CD4-positive, alpha-beta memory T cell (primary cell): Measurements from ENCODE around the gene SRMS. TPM values are rescaled to one million over a fixed set of nuclear protein-coding genes. Genes with fewer than 3 reads are reported as not detected.

Source experiments
- CTCF ChIA-PET: fragments of 350-600 bp; sonication (Branson Sonifier 250); formaldehyde crosslinking; loops from one replicate; lab custom pipeline; 2021; ENCODE audit warnings: inconsistent platforms; ENCODE audit not compliant: partially characterized antibody; lab: Charles Lee
- POLR2A ChIA-PET: fragments of 350-600 bp; sonication (Branson Sonifier 250); formaldehyde crosslinking; loops from one replicate; lab custom pipeline; 2021; ENCODE audit not compliant: partially characterized antibody; lab: Charles Lee
- DNase-seq, 5 donors: peaks; one replicate each; pipeline versions ENCODE4 v3.0.0 to v3.0.0-alpha.2; 2020 to 2022; ENCODE audit warnings: mixed read lengths in 1 of 5
- H3K27ac ChIP-seq: one replicate; pipeline ENCODE4 v1.7.0; 2013; ENCODE audit warnings: low read depth, low read length
- H3K27me3 ChIP-seq: 2 replicates; pipeline ENCODE4 v1.7.0; 2013; ENCODE audit warnings: mild to moderate bottlenecking, low read length, moderate library complexity; ENCODE audit not compliant: insufficient read depth
- H3K36me3 ChIP-seq: 2 replicates; pipeline ENCODE4 v1.7.0; 2013; ENCODE audit warnings: mild to moderate bottlenecking, low read length, moderate library complexity; ENCODE audit not compliant: insufficient read depth
- H3K4me1 ChIP-seq: 2 replicates; pipeline ENCODE4 v1.7.0; 2013; ENCODE audit warnings: mild to moderate bottlenecking, low read length, moderate library complexity; ENCODE audit not compliant: insufficient read depth
- H3K4me3 ChIP-seq, 2 donors: one replicate each; pipeline ENCODE4 v1.7.0; 2013; ENCODE audit warnings: low read length in 2 of 2, mild to moderate bottlenecking in 1 of 2
- H3K9me3 ChIP-seq, 2 donors: one replicate each; pipeline ENCODE4 v1.7.0; 2013; ENCODE audit warnings: low read length in 2 of 2, control low read depth in 1 of 2; ENCODE audit not compliant: control insufficient read depth in 1 of 2
- H3K27ac Mint-ChIP-seq, 7 donors: one replicate each; pipeline ENCODE4 v1.8.0; 2020 to 2021; ENCODE audit warnings: mixed read lengths in 7 of 7, mild to moderate bottlenecking in 6 of 7, inconsistent platforms in 3 of 7, moderate library complexity in 3 of 7
- H3K27me3 Mint-ChIP-seq, 2 donors: one replicate each; pipeline ENCODE4 v1.8.0; 2020 to 2021; ENCODE audit warnings: mixed read lengths in 2 of 2
- H3K36me3 Mint-ChIP-seq, 2 donors: one replicate each; pipeline ENCODE4 v1.8.0; 2020 to 2021; ENCODE audit warnings: mixed read lengths in 2 of 2, inconsistent platforms in 1 of 2, mild to moderate bottlenecking in 1 of 2
- H3K4me1 Mint-ChIP-seq, 4 donors: one replicate each; pipeline ENCODE4 v1.8.0; 2020 to 2021; ENCODE audit warnings: mixed read lengths in 4 of 4, mild to moderate bottlenecking in 1 of 4
- H3K4me3 Mint-ChIP-seq, 8 donors: one replicate each; pipeline ENCODE4 v1.8.0; 2020 to 2021; ENCODE audit warnings: mixed read lengths in 8 of 8, mild to moderate bottlenecking in 7 of 8, moderate library complexity in 6 of 8, inconsistent platforms in 3 of 8
- H3K9me3 Mint-ChIP-seq, 8 donors: one replicate each; pipeline ENCODE4 v1.8.0; 2020 to 2021; ENCODE audit warnings: mixed read lengths in 8 of 8, mild to moderate bottlenecking in 5 of 8, inconsistent platforms in 3 of 8, moderate library complexity in 1 of 8
- intact Hi-C: fragments of 100-400 bp; cut with micrococcal nuclease; formaldehyde crosslinking; loops from one replicate; pipeline ENCODE4 v1.15.1; 2023
- polyA plus RNA-seq, 2 donors: library from polyadenylated mRNA; unstranded; fragments of 300-500 nt; fragmentation: Illumina TruSeq; gene quantifications; one replicate each; pipeline ENCODE4 v1.2.3, GENCODE V29; 2021
- total RNA-seq, 2 experiments: library from RNA; stranded (reverse); gene quantifications; one replicate each; pipeline ENCODE4 v1.2.3, GENCODE V29; 2021

SRMS gene
- total and polyA plus RNA-seq, 4 experiments from 2014 or later: not detected

GRCh38 chr20:63529861-63530787 is 17.4 kb downstream of the SRMS start:
- Histone ChIP-seq H3K4me1 (no peaks in the 10 kb centered on the region), H3K27ac (no peak overlapping the region), H3K27me3 (no peaks in the 10 kb centered on the region), H3K36me3 (no peaks in the 10 kb centered on the region), H3K9me3 (no peaks in the 10 kb centered on the region), H3K4me3 (no peak overlapping the region)
- Mint-ChIP-seq H3K27me3 (peaks cover 0 to 3% of the 10 kb centered on the region in 2 donors), H3K9me3 (no peaks in the 10 kb centered on the region), H3K4me3 (no peak overlapping the region), H3K36me3 (no peaks in the 10 kb centered on the region), H3K27ac (no peak overlapping the region), H3K4me1 (peaks cover 4 to 12% (median 6%) of the 10 kb centered on the region in 4 donors)
- intact Hi-C loops: no loop called here
- CTCF ChIA-PET: interaction anchor here (1.4 kb wide), 1 partner anchor 34 kb away, joined by 3 read pairs; no protein-coding TSS in a partner anchor
- peak in 1 of 5 donors; percentile 22 for DNase-seq
- POLR2A ChIA-PET: interaction anchor here (1.0 kb wide), 1 partner anchor 9 kb away, joined by 3 read pairs; the partner anchor contains the start of gene PPDPF

- peaks cover 0 to 2% of the 10 kb centered on the region in 2 donors for H3K36me3 Mint-ChIP-seq
- POLR2A ChIA-PET: interaction anchor here (0.7 to 1.1 kb wide), 2 partner anchors 8 to 9 kb away, joined by 3 to 4 read pairs; partner anchors contain the start of genes PPDPF and PTK6
- CTCF ChIA-PET: interaction anchor here (1.4 kb wide), 1 partner anchor 33 kb away, joined by 3 read pairs; no protein-coding TSS in a partner anchor
- peak in 1 of 5 donors; percentile 15 for DNase-seq
- H3K4me1 Mint-ChIP-seq: peaks cover 4 to 12% (median 7%) of the 10 kb centered on the region in 4 donors
- no peaks in the 10 kb centered on the region for H3K27me3 ChIP-seq
- H3K27ac Mint-ChIP-seq: peak overlapping the region in 3 of 7 donors; percentile 29 to 55 (median 36)
- intact Hi-C loops: no loop called here
- H3K9me3 Mint-ChIP-seq: peaks cover 0 to 2% (median 0%) of the 10 kb centered on the region in 8 donors
- no peak overlapping the region for H3K4me3 ChIP-seq
- peaks cover 0 to 3% of the 10 kb centered on the region in 2 donors for H3K27me3 Mint-ChIP-seq
- H3K4me3 Mint-ChIP-seq: no peak overlapping the region
- no peak overlapping the region for H3K27ac ChIP-seq
- H3K36me3 ChIP-seq: no peaks in the 10 kb centered on the region
- no peaks in the 10 kb centered on the region for H3K9me3 ChIP-seq
- no peaks in the 10 kb centered on the region for H3K4me1 ChIP-seq
Measured at GRCh38 chr20:63529180-63529860, 18.2 kb downstream of the SRMS start.

- no peak overlapping the region for H3K4me3 Mint-ChIP-seq
- H3K27me3 Mint-ChIP-seq: peaks cover 0 to 3% of the 10 kb centered on the region in 2 donors
- DNase-seq: peak in 1 of 5 donors; percentile 13
- no peak overlapping the region for H3K27ac ChIP-seq
- H3K36me3 Mint-ChIP-seq: peaks cover 9% of the 10 kb centered on the region in 2 donors
- peaks cover 10% of the 10 kb centered on the region for H3K36me3 ChIP-seq
- ChIA-PET CTCF (no interaction called here), POLR2A (no interaction called here)
- H3K4me3 ChIP-seq: no peak overlapping the region
- peaks cover 5% of the 10 kb centered on the region for H3K4me1 ChIP-seq
- peak overlapping the region in 2 of 7 donors; percentile 5 to 47 for H3K27ac Mint-ChIP-seq
- H3K9me3 ChIP-seq: peaks cover 0 to 3% of the 10 kb centered on the region in 2 donors
- intact Hi-C loops: no loop called here
- H3K4me1 Mint-ChIP-seq: peaks cover 7 to 19% (median 13%) of the 10 kb centered on the region in 4 donors
- H3K27me3 ChIP-seq: no peaks in the 10 kb centered on the region
- H3K9me3 Mint-ChIP-seq: peaks cover 0 to 6% (median 0%) of the 10 kb centered on the region in 8 donors
Measured at GRCh38 chr20:63527184-63527583, 20.4 kb downstream of the SRMS start.

- Histone ChIP-seq H3K27ac (no peak overlapping the region), H3K36me3 (peaks cover 13% of the 10 kb centered on the region), H3K27me3 (no peaks in the 10 kb centered on the region), H3K4me1 (peaks cover 15% of the 10 kb centered on the region), H3K9me3 (peaks cover 0 to 3% of the 10 kb centered on the region in 2 donors), H3K4me3 (no peak overlapping the region)
- H3K27ac Mint-ChIP-seq: peak overlapping the region in 1 of 7 donors; percentile 41
- CTCF ChIA-PET: no interaction called here
- H3K36me3 Mint-ChIP-seq: peaks cover 9% of the 10 kb centered on the region in 2 donors
- H3K4me3 Mint-ChIP-seq: no peak overlapping the region
- POLR2A ChIA-PET: interaction anchor here (6.9 kb wide), 1 partner anchor 11 kb away, joined by 84 read pairs; the partner anchor contains the start of gene PTK6
- H3K4me1 Mint-ChIP-seq: peaks cover 4 to 22% (median 9%) of the 10 kb centered on the region in 4 donors
- H3K27me3 Mint-ChIP-seq: no peaks in the 10 kb centered on the region
- intact Hi-C loops: no loop called here
- H3K9me3 Mint-ChIP-seq: peaks cover 0 to 6% (median 0%) of the 10 kb centered on the region in 8 donors
- no peak for DNase-seq
Measured at GRCh38 chr20:63525971-63526370, 21.6 kb downstream of the SRMS start.

GRCh38 chr20:63525185-63525584 is 22.4 kb downstream of the SRMS start:
- peaks cover 13% of the 10 kb centered on the region for H3K36me3 ChIP-seq
- ChIA-PET CTCF (no interaction called here), POLR2A (interaction anchor here (6.9 kb wide), 1 partner anchor 12 kb away, joined by 84 read pairs; the partner anchor contains the start of gene PTK6)
- peak overlapping the region in 2 of 7 donors; percentile 30 to 70 for H3K27ac Mint-ChIP-seq
- peaks cover 9% of the 10 kb centered on the region in 2 donors for H3K36me3 Mint-ChIP-seq
- H3K4me1 Mint-ChIP-seq: peaks cover 4 to 22% (median 9%) of the 10 kb centered on the region in 4 donors
- no peak for DNase-seq
- no peak overlapping the region for H3K4me3 Mint-ChIP-seq
- H3K4me3 ChIP-seq: no peak overlapping the region
- peaks cover 0 to 6% (median 0%) of the 10 kb centered on the region in 8 donors for H3K9me3 Mint-ChIP-seq
- peaks cover 0 to 3% of the 10 kb centered on the region in 2 donors for H3K9me3 ChIP-seq
- H3K4me1 ChIP-seq: peaks cover 15% of the 10 kb centered on the region
- H3K27me3 Mint-ChIP-seq: no peaks in the 10 kb centered on the region
- no peak overlapping the region for H3K27ac ChIP-seq
- intact Hi-C loops: no loop called here
- no peaks in the 10 kb centered on the region for H3K27me3 ChIP-seq

- peaks cover 23% of the 10 kb centered on the region for H3K4me1 ChIP-seq
- no peaks in the 10 kb centered on the region for H3K27me3 ChIP-seq
- no peaks in the 10 kb centered on the region for H3K27me3 Mint-ChIP-seq
- H3K27ac Mint-ChIP-seq: peak overlapping the region in 2 of 7 donors; percentile 27 to 78
- H3K36me3 Mint-ChIP-seq: peaks cover 9% of the 10 kb centered on the region in 2 donors
- ChIA-PET POLR2A (interaction anchor here (1.1 to 6.9 kb wide), 3 partner anchors 14 to 118 kb away, joined by 4 to 84 read pairs (median 5); partner anchors contain the start of gene PTK6), CTCF (interaction anchor here (2.4 kb wide), 1 partner anchor 15 kb away, joined by 8 read pairs; the partner anchor contains the start of gene PTK6)
- peaks cover 13% of the 10 kb centered on the region for H3K36me3 ChIP-seq
- H3K9me3 Mint-ChIP-seq: peaks cover 0 to 6% (median 0%) of the 10 kb centered on the region in 8 donors
- no peak overlapping the region for H3K4me3 ChIP-seq
- no peak overlapping the region for H3K27ac ChIP-seq
- peaks cover 0 to 3% of the 10 kb centered on the region in 2 donors for H3K9me3 ChIP-seq
- intact Hi-C loops: no loop called here
- DNase-seq: no peak
- H3K4me1 Mint-ChIP-seq: peaks cover 3 to 28% (median 14%) of the 10 kb centered on the region in 4 donors
- H3K4me3 Mint-ChIP-seq: peak overlapping the region in 5 of 8 donors; percentile 15 to 64 (median 21)
Measured at GRCh38 chr20:63522981-63523611, 24.5 kb downstream of the SRMS start.
